Measurements from ENCODE around the gene DHRSX. TPM values are rescaled to one million over a fixed set of nuclear protein-coding genes. Genes with fewer than 3 reads are reported as not detected.
"Not testable (repeated sequence)": the region's sequence is repeated elsewhere in the genome, so short reads cannot be mapped to it uniquely, and the experiment has no call there.

The DHRSX gene
- total RNA-seq, 1 donor from 2014 or later: 42.2 TPM

DNA sequence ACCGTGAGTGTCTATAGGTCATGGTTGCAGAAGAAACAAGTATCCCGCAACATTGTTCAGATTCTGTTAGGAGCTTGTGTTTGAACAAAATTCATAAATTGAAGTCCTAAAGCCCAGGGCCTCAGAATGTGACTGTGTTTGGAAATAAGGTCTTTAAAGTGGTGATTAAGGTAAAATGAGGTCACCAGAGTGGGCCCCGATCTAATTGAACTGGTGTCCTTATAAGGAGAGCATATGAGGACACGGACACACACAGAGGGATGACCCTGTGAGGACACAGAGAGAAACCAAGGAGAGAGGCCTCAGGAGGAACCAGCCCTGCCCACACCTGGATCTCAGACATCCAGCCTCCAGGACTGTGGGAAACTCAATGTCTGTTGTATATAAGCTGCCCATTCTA, 76.9 kb downstream of the DHRSX start:
- H3K27ac Mint-ChIP-seq (ENCODE audit: unreplicated experiment): no peak overlapping the region
- H3K36me3 Mint-ChIP-seq (ENCODE audit: unreplicated experiment): peaks cover 40% of the 10 kb centered on the region

DNA sequence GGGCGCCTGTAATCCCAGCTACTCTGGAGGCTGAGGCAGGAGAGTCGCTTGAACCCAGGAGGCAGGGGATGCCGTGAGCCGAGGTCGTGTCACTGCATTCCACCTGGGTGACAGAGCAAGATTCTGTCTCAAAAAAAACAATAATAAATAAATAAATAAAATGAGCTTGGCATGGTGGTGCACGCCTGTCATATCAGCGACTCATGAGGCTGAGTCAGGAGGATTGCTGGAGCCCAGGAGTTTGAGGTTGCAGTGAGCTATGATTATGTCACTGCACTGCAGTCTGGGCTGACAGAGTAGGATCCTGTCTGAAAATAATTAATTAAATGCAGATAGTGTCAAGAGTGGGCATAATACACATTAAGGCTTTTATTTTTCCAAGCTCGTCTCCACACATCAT, 77.5 kb downstream of the DHRSX start:
- no peak overlapping the region for H3K4me3 Mint-ChIP-seq (ENCODE audit: unreplicated experiment)
- H3K9me3 Mint-ChIP-seq (ENCODE audit: unreplicated experiment): no peaks in the 10 kb centered on the region
- no peaks in the 10 kb centered on the region for H3K27me3 Mint-ChIP-seq (ENCODE audit: unreplicated experiment)
- no peak for DNase-seq (ENCODE audit: extremely low spot score, unreplicated experiment)
- peaks cover 11% of the 10 kb centered on the region for H3K4me1 Mint-ChIP-seq (ENCODE audit: unreplicated experiment)
- H3K36me3 Mint-ChIP-seq (ENCODE audit: unreplicated experiment): peaks cover 38% of the 10 kb centered on the region
- no peak overlapping the region for H3K27ac Mint-ChIP-seq (ENCODE audit: unreplicated experiment)
- TF ChIP-seq, protein P1, sequence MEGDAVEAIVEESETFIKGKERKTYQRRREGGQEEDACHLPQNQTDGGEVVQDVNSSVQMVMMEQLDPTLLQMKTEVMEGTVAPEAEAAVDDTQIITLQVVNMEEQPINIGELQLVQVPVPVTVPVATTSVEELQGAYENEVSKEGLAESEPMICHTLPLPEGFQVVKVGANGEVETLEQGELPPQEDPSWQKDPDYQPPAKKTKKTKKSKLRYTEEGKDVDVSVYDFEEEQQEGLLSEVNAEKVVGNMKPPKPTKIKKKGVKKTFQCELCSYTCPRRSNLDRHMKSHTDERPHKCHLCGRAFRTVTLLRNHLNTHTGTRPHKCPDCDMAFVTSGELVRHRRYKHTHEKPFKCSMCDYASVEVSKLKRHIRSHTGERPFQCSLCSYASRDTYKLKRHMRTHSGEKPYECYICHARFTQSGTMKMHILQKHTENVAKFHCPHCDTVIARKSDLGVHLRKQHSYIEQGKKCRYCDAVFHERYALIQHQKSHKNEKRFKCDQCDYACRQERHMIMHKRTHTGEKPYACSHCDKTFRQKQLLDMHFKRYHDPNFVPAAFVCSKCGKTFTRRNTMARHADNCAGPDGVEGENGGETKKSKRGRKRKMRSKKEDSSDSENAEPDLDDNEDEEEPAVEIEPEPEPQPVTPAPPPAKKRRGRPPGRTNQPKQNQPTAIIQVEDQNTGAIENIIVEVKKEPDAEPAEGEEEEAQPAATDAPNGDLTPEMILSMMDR (IDR thresholded peaks at IDR 0.05): no peak

More for the DNA sequence above, 76.9 kb downstream of the DHRSX start:
- no peaks in the 10 kb centered on the region for H3K9me3 Mint-ChIP-seq (ENCODE audit: unreplicated experiment)
- H3K27me3 Mint-ChIP-seq (ENCODE audit: unreplicated experiment): no peaks in the 10 kb centered on the region
- no peak for DNase-seq (ENCODE audit: extremely low spot score, unreplicated experiment)
- TF ChIP-seq, protein P1 (IDR thresholded peaks at IDR 0.05): no peak
- H3K4me3 Mint-ChIP-seq (ENCODE audit: unreplicated experiment): no peak overlapping the region
- peaks cover 11% of the 10 kb centered on the region for H3K4me1 Mint-ChIP-seq (ENCODE audit: unreplicated experiment)

DNA sequence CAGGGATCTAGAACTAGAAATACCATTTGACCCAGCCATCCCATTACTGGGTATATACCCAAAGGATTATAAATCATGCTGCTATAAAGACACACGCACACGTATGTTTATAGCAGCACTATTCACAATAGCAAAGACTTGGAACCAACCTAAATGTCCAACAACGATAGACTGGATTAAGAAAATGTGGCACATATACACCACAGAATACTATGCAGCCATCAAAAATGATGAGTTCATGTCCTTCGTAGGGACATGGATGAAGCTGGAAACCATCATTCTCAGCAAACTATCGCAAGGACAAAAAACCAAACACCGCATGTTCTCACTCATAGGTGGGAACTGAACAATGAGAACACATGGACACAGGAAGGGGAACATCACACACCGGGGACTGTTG, 81.4 kb downstream of the DHRSX start:
- not testable (repeated sequence) for H3K4me3 Mint-ChIP-seq (ENCODE audit: unreplicated experiment); H3K27ac Mint-ChIP-seq (ENCODE audit: unreplicated experiment); DNase-seq (ENCODE audit: extremely low spot score, unreplicated experiment); H3K4me1 Mint-ChIP-seq (ENCODE audit: unreplicated experiment); H3K27me3 Mint-ChIP-seq (ENCODE audit: unreplicated experiment); H3K9me3 Mint-ChIP-seq (ENCODE audit: unreplicated experiment)
- peaks cover 26% of the 10 kb centered on the region for H3K36me3 Mint-ChIP-seq (ENCODE audit: unreplicated experiment)

DNA sequence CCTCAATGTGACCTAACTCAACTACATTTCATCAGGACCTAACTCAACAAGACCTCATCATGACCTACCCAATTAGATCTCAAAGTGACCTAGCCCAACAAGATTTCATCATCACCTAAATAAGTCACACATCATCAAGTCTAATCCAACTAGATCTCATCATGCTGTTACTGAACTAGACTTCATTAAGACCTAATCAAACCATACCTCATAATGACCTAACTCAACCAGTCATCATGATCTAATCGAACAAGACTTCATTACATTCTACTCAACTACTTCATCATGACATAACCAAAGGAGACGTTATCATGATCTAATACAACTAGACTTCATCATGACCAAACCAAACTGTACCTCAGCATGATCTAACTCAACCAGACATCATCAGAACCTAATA, 82.8 kb downstream of the DHRSX start:
- H3K4me3 Mint-ChIP-seq (ENCODE audit: unreplicated experiment): no peak overlapping the region

DNA sequence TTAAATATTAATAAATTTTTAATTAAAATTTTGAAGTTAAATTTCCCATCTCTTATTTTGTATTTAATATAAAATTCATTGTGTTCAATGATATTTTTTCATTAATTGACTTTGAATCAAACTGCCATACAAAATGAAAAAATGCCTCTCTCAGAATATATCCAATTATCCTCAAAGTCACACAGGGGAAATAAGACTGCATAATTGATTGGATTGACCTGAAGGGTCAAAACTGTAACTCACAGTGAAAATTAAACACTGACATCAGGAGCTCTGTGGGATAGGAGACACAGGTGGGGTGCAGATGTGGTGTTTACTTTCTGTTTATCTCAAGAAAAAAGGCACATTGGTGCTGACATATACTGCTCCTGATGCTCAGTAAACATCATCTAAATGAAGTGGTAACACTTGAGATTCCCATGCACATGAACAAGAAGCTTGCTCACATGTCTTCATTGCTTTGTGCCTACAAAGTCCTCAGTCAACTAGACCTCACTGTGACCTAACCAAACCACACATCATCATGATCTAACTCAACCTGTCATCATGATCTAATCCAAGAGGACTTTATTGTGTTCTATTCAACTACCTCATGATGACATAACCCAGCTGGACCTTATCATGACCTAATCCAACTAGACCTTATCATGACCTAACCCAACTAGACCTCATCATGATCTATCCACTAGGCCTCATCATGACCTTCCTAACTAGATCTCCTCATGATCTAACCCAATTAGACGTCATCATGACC, 83.7 kb downstream of the DHRSX start:
- H3K4me3 Mint-ChIP-seq (ENCODE audit: unreplicated experiment): no peak overlapping the region
- H3K4me1 Mint-ChIP-seq (ENCODE audit: unreplicated experiment): no peaks in the 10 kb centered on the region
- TF ChIP-seq, protein P1 (IDR thresholded peaks at IDR 0.05): no peak
- DNase-seq (ENCODE audit: extremely low spot score, unreplicated experiment): no peak
- no peaks in the 10 kb centered on the region for H3K27me3 Mint-ChIP-seq (ENCODE audit: unreplicated experiment)
- no peak overlapping the region for H3K27ac Mint-ChIP-seq (ENCODE audit: unreplicated experiment)
- H3K36me3 Mint-ChIP-seq (ENCODE audit: unreplicated experiment): peaks cover 15% of the 10 kb centered on the region
- no peaks in the 10 kb centered on the region for H3K9me3 Mint-ChIP-seq (ENCODE audit: unreplicated experiment)

More for the DNA sequence above, 82.8 kb downstream of the DHRSX start:
- TF ChIP-seq, protein P1 (IDR thresholded peaks at IDR 0.05): no peak
- no peak for DNase-seq (ENCODE audit: extremely low spot score, unreplicated experiment)
- Mint-ChIP-seq H3K4me1 (ENCODE audit: unreplicated experiment) (no peaks in the 10 kb centered on the region), H3K36me3 (ENCODE audit: unreplicated experiment) (peaks cover 16% of the 10 kb centered on the region), H3K27ac (ENCODE audit: unreplicated experiment) (no peak overlapping the region), H3K9me3 (ENCODE audit: unreplicated experiment) (no peaks in the 10 kb centered on the region), H3K27me3 (ENCODE audit: unreplicated experiment) (no peaks in the 10 kb centered on the region)

Data from osteocyte (in vitro differentiated cells).